Measurements from ENCODE around the gene RARA.

DNA sequence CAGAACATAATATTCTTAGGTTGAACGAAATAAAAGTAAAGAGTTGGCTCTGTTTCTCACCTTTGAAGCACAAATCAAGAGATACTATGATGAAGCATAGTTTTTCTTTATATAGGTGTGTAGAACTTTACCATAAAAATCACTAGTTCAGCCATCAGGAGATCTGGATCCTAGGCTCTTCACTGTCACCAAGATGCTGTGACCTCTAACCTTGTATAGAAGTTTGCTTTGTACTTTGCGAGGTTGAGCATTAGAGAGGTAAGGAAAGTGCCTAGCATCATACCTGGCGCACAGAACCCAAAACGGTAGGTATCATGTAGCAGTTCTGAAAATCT is 21.9 kb upstream of the RARA start:
- TF ChIP-seq, protein P1, sequence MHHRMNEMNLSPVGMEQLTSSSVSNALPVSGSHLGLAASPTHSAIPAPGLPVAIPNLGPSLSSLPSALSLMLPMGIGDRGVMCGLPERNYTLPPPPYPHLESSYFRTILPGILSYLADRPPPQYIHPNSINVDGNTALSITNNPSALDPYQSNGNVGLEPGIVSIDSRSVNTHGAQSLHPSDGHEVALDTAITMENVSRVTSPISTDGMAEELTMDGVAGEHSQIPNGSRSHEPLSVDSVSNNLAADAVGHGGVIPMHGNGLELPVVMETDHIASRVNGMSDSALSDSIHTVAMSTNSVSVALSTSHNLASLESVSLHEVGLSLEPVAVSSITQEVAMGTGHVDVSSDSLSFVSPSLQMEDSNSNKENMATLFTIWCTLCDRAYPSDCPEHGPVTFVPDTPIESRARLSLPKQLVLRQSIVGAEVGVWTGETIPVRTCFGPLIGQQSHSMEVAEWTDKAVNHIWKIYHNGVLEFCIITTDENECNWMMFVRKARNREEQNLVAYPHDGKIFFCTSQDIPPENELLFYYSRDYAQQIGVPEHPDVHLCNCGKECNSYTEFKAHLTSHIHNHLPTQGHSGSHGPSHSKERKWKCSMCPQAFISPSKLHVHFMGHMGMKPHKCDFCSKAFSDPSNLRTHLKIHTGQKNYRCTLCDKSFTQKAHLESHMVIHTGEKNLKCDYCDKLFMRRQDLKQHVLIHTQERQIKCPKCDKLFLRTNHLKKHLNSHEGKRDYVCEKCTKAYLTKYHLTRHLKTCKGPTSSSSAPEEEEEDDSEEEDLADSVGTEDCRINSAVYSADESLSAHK (tag by site-specific recombination; IDR thresholded peaks at IDR 0.05), result no peak
- TF ChIP-seq, protein P2, sequence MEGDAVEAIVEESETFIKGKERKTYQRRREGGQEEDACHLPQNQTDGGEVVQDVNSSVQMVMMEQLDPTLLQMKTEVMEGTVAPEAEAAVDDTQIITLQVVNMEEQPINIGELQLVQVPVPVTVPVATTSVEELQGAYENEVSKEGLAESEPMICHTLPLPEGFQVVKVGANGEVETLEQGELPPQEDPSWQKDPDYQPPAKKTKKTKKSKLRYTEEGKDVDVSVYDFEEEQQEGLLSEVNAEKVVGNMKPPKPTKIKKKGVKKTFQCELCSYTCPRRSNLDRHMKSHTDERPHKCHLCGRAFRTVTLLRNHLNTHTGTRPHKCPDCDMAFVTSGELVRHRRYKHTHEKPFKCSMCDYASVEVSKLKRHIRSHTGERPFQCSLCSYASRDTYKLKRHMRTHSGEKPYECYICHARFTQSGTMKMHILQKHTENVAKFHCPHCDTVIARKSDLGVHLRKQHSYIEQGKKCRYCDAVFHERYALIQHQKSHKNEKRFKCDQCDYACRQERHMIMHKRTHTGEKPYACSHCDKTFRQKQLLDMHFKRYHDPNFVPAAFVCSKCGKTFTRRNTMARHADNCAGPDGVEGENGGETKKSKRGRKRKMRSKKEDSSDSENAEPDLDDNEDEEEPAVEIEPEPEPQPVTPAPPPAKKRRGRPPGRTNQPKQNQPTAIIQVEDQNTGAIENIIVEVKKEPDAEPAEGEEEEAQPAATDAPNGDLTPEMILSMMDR (tag by site-specific recombination; IDR thresholded peaks at IDR 0.05), result no peak
- TF ChIP-seq ZNF140 (tag by site-specific recombination; IDR thresholded peaks at IDR 0.05) (no peak), ZNF623 (tag by site-specific recombination; IDR thresholded peaks at IDR 0.05) (no peak), ZNF266 (tag by site-specific recombination; IDR thresholded peaks at IDR 0.05; ENCODE audit: low read depth) (no peak), ZNF830 (tag by site-specific recombination; IDR thresholded peaks at IDR 0.05; ENCODE audit: low read depth) (no peak), ZNF555 (tag by site-specific recombination; conservative IDR thresholded peaks at IDR 0.05) (no peak), ZBTB1 (tag by site-specific recombination; IDR thresholded peaks at IDR 0.05) (no peak), HOXC10 (CRISPR knock-in tag; IDR thresholded peaks at IDR 0.05) (no peak), ZNF548 (tag by site-specific recombination; IDR thresholded peaks at IDR 0.05) (no peak), ZNF785 (tag by site-specific recombination; IDR thresholded peaks at IDR 0.05) (no peak)
- TF ChIP-seq, protein P3, sequence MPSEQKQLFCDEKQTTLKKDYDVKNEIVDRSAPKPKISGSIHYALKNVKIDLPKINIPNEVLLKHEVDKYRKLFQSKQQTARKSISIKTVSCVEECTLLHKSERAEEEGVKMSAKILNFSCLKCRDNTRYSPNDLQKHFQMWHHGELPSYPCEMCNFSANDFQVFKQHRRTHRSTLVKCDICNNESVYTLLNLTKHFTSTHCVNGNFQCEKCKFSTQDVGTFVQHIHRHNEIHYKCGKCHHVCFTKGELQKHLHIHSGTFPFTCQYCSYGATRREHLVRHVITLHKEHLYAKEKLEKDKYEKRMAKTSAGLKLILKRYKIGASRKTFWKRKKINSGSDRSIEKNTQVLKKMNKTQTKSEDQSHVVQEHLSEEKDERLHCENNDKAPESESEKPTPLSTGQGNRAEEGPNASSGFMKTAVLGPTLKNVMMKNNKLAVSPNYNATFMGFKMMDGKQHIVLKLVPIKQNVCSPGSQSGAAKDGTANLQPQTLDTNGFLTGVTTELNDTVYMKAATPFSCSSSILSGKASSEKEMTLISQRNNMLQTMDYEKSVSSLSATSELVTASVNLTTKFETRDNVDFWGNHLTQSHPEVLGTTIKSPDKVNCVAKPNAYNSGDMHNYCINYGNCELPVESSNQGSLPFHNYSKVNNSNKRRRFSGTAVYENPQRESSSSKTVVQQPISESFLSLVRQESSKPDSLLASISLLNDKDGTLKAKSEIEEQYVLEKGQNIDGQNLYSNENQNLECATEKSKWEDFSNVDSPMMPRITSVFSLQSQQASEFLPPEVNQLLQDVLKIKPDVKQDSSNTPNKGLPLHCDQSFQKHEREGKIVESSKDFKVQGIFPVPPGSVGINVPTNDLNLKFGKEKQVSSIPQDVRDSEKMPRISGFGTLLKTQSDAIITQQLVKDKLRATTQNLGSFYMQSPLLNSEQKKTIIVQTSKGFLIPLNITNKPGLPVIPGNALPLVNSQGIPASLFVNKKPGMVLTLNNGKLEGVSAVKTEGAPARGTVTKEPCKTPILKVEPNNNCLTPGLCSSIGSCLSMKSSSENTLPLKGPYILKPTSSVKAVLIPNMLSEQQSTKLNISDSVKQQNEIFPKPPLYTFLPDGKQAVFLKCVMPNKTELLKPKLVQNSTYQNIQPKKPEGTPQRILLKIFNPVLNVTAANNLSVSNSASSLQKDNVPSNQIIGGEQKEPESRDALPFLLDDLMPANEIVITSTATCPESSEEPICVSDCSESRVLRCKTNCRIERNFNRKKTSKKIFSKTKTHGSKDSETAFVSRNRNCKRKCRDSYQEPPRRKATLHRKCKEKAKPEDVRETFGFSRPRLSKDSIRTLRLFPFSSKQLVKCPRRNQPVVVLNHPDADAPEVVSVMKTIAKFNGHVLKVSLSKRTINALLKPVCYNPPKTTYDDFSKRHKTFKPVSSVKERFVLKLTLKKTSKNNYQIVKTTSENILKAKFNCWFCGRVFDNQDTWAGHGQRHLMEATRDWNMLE (tag by site-specific recombination; conservative IDR thresholded peaks at IDR 0.05; ENCODE audit: low read depth), result no peak
- TF ChIP-seq, protein P4, sequence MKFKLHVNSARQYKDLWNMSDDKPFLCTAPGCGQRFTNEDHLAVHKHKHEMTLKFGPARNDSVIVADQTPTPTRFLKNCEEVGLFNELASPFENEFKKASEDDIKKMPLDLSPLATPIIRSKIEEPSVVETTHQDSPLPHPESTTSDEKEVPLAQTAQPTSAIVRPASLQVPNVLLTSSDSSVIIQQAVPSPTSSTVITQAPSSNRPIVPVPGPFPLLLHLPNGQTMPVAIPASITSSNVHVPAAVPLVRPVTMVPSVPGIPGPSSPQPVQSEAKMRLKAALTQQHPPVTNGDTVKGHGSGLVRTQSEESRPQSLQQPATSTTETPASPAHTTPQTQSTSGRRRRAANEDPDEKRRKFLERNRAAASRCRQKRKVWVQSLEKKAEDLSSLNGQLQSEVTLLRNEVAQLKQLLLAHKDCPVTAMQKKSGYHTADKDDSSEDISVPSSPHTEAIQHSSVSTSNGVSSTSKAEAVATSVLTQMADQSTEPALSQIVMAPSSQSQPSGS (tag by site-specific recombination; IDR thresholded peaks at IDR 0.05; ENCODE audit: low read depth), result no peak
